ENCODE data around the gene CACNG5. TPM values are rescaled to one million over a fixed set of nuclear protein-coding genes. Genes with fewer than 3 reads are reported as not detected.

The CACNG5 gene
- total RNA-seq, 3 donors from 2014 or later = not detected

GRCh38 chr17:66928949-66929348 lies 94.0 kb downstream of the CACNG5 start:
- DNase-seq (ENCODE audit: low spot score in 2 of 2) = no peak
- TF ChIP-seq POLR2AphosphoS5 (IDR thresholded peaks at IDR 0.05) (no peak), POLR2A (IDR thresholded peaks at IDR 0.05) (no peak), CTCF (IDR thresholded peaks at IDR 0.05) (no peak)
- H3K9me3 ChIP-seq = no peaks in the 10 kb centered on the region
- no peaks in the 10 kb centered on the region for H3K4me1 ChIP-seq
- H3K27ac ChIP-seq = no peak overlapping the region
- H3K36me3 ChIP-seq = no peaks in the 10 kb centered on the region
- intact Hi-C loops (cut with DNase I; ENCODE audit: low total_unique reads) = no loop called here
- no peak overlapping the region for H3K4me3 ChIP-seq
- H3K27me3 ChIP-seq = peaks cover 0 to 4% of the 10 kb centered on the region in 2 donors

- TF ChIP-seq POLR2A (IDR thresholded peaks at IDR 0.05) = no peak
- TF ChIP-seq CTCF (IDR thresholded peaks at IDR 0.05) = no peak
- no peak for TF ChIP-seq POLR2AphosphoS5 (IDR thresholded peaks at IDR 0.05)
- Histone ChIP-seq H3K27ac (no peak overlapping the region), H3K36me3 (no peaks in the 10 kb centered on the region), H3K4me1 (no peaks in the 10 kb centered on the region), H3K9me3 (no peaks in the 10 kb centered on the region), H3K4me3 (no peak overlapping the region), H3K27me3 (peaks cover 0 to 4% of the 10 kb centered on the region in 2 donors)
- intact Hi-C loops (cut with DNase I; ENCODE audit: low total_unique reads) = no loop called here
- DNase-seq (ENCODE audit: low spot score in 2 of 2) = no peak
Observed at GRCh38 chr17:66929591-66929990, 94.7 kb downstream of the CACNG5 start.

- DNase-seq (ENCODE audit: low spot score in 2 of 2) = no peak
- intact Hi-C loops (cut with DNase I; ENCODE audit: low total_unique reads) = no loop called here
Observed at GRCh38 chr17:66930933-66931332, 96.0 kb downstream of the CACNG5 start.

GRCh38 chr17:66932311-66932710 lies 97.4 kb downstream of the CACNG5 start:
- H3K4me1 ChIP-seq = no peaks in the 10 kb centered on the region
- no peaks in the 10 kb centered on the region for H3K9me3 ChIP-seq
- H3K4me3 ChIP-seq = no peak overlapping the region
- no peak for DNase-seq (ENCODE audit: low spot score in 2 of 2)
- H3K27ac ChIP-seq = no peak overlapping the region
- intact Hi-C loops (cut with DNase I; ENCODE audit: low total_unique reads) = no loop called here
- H3K36me3 ChIP-seq = no peaks in the 10 kb centered on the region
- H3K27me3 ChIP-seq = no peaks in the 10 kb centered on the region
- TF ChIP-seq POLR2AphosphoS5 (IDR thresholded peaks at IDR 0.05) (no peak), POLR2A (IDR thresholded peaks at IDR 0.05) (no peak), CTCF (IDR thresholded peaks at IDR 0.05) (no peak)

More at GRCh38 chr17:66930933-66931332, 96.0 kb downstream of the CACNG5 start:
- Histone ChIP-seq H3K4me1 (no peaks in the 10 kb centered on the region), H3K9me3 (no peaks in the 10 kb centered on the region), H3K27ac (no peak overlapping the region), H3K36me3 (no peaks in the 10 kb centered on the region), H3K27me3 (peaks cover 0 to 3% of the 10 kb centered on the region in 2 donors), H3K4me3 (no peak overlapping the region)
- no peak for TF ChIP-seq POLR2A (IDR thresholded peaks at IDR 0.05)
- TF ChIP-seq CTCF (IDR thresholded peaks at IDR 0.05) = no peak
- no peak for TF ChIP-seq POLR2AphosphoS5 (IDR thresholded peaks at IDR 0.05)

GRCh38 chr17:66934040-66934439 lies 99.1 kb downstream of the CACNG5 start:
- intact Hi-C loops (cut with DNase I; ENCODE audit: low total_unique reads) = no loop called here
- H3K9me3 ChIP-seq = no peaks in the 10 kb centered on the region
- H3K27ac ChIP-seq = no peak overlapping the region
- no peak for DNase-seq (ENCODE audit: low spot score in 2 of 2)
- TF ChIP-seq CTCF (IDR thresholded peaks at IDR 0.05) (no peak), POLR2A (IDR thresholded peaks at IDR 0.05) (no peak), POLR2AphosphoS5 (IDR thresholded peaks at IDR 0.05) (no peak)
- H3K4me1 ChIP-seq = no peaks in the 10 kb centered on the region
- peaks cover 0 to 7% of the 10 kb centered on the region in 2 donors for H3K27me3 ChIP-seq
- no peaks in the 10 kb centered on the region for H3K36me3 ChIP-seq
- H3K4me3 ChIP-seq = no peak overlapping the region

Other genes starting within 250 kb of the CACNG5 start
- gene CACNG4, start 129.6 kb downstream of the CACNG5 start, total RNA-seq = 1 to 10 TPM in 2 of 3 donors, not detected in 1; 2.6 to 7.3 TPM
- not detected for gene CACNG1, start 209.4 kb downstream of the CACNG5 start, total RNA-seq